ENCODE data around the gene LIG1.
"Not testable (repeated sequence)": the region's sequence is repeated elsewhere in the genome, so short reads cannot be mapped to it uniquely, and the experiment has no call there.

- TF ChIP-seq POLR2A, CTCF (IDR thresholded peaks at IDR 0.05): not testable (repeated sequence)
Measured at GRCh38 chr19:48070177-48070769, 99.9 kb downstream of the LIG1 start.
